Muscle of back (tissue), 11 donors: Measurements from ENCODE around the gene ZNF79. TPM values are rescaled to one million over a fixed set of nuclear protein-coding genes. Genes with fewer than 3 reads are reported as not detected.
A peak's percentile ranks its signal among the peaks of the same experiment; 100 is the strongest.

Experiments
- DNase-seq, 3 donors: peaks; one replicate each; pipeline versions ENCODE4 v3.0.0 to v3.0.0-alpha.2; 2013
- polyA plus RNA-seq, 10 donors: library from polyadenylated mRNA; unstranded; fragments of 120-200 nt; gene quantifications; one replicate each; pipeline ENCODE4 v1.2.1, GENCODE V29; 2013; ENCODE audit not compliant: insufficient read length in 10 of 10

The ZNF79 gene
- polyA plus RNA-seq, 10 donors = 4.0 to 7.3 (median 4.6) TPM

GRCh38 chr9:127397646-127398274, 26.4 kb upstream of the ZNF79 start:
- DNase-seq = peak in 2 of 3 donors; percentile 37 to 74

- no peak for DNase-seq
These were observed 25.9 kb upstream of the ZNF79 start for GRCh38 chr9:127398275-127398647.

GRCh38 chr9:127398715-127399400, 25.3 kb upstream of the ZNF79 start:
- no peak for DNase-seq

- DNase-seq = no peak
These were observed 24.4 kb upstream of the ZNF79 start for GRCh38 chr9:127399736-127400269.

GRCh38 chr9:127402401-127403090, 21.6 kb upstream of the ZNF79 start:
- DNase-seq = no peak

- no peak for DNase-seq
These were observed 20.5 kb upstream of the ZNF79 start for GRCh38 chr9:127403507-127404192.

- no peak for DNase-seq
These were observed 19.6 kb upstream of the ZNF79 start for GRCh38 chr9:127404631-127405030.

GRCh38 chr9:127405344-127406125, 18.6 kb upstream of the ZNF79 start:
- DNase-seq = no peak

- no peak for DNase-seq
These were observed 17.2 kb upstream of the ZNF79 start for GRCh38 chr9:127406799-127407491.

GRCh38 chr9:127407492-127407843, 16.7 kb upstream of the ZNF79 start:
- DNase-seq = no peak

GRCh38 chr9:127411122-127411521, 13.1 kb upstream of the ZNF79 start:
- DNase-seq = no peak

- DNase-seq = no peak
These were observed 9.0 kb upstream of the ZNF79 start for GRCh38 chr9:127415141-127415540.

GRCh38 chr9:127415657-127416056, 8.5 kb upstream of the ZNF79 start:
- no peak for DNase-seq

- DNase-seq = no peak
These were observed 6.8 kb upstream of the ZNF79 start for GRCh38 chr9:127417131-127418036.

- no peak for DNase-seq
These were observed 6.1 kb upstream of the ZNF79 start for GRCh38 chr9:127418037-127418471.

- no peak for DNase-seq
These were observed 4.8 kb upstream of the ZNF79 start for GRCh38 chr9:127419348-127419747.

- DNase-seq = no peak
These were observed 3.1 kb upstream of the ZNF79 start for GRCh38 chr9:127421057-127421456.

GRCh38 chr9:127422133-127422782, 1.9 kb upstream of the ZNF79 start:
- no peak for DNase-seq

- no peak for DNase-seq
These were observed 1.4 kb upstream of the ZNF79 start for GRCh38 chr9:127422787-127423186.
